Measurements from ENCODE around the gene PRR5. TPM values are rescaled to one million over a fixed set of nuclear protein-coding genes. Genes with fewer than 3 reads are reported as not detected.

The PRR5 gene
- total and polyA plus RNA-seq, 2 donors (not counting 1 experiment from before 2014, with no cell fraction given), result 2.4 to 8.6 TPM

DNA sequence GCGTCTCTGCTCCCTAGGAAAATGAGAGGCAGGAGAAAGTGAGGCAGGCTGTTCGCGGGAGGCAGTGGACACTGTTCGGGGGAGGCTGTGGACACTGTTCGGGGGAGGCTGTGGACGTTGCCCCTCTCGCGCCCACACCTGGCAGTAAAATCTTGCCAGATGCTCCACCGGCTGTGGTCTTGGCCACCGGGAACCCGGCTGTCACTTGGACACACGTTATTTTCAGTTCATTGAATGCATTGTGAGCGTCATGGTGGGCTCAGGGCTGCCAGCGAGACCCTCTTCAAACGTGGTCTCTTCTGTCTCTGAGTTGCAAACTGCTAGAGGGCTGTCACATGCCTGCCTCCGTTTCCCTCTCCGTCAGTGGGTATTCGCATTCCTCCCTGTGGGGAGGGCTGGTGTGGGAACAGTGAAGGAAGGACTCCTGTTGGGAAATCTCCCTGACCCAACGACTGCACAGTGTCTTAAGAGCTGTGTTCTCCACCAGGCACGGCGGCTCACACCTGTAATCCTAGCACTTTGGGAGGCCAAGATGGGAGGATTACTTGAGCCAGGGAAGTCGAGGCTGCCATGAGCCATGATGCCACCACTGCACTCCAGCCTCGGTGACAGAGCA, 1.4 kb downstream of the PRR5 start:
- TF ChIP-seq EZH2 (IDR thresholded peaks at IDR 0.05; ENCODE audit: low read length, missing control alignments), result peak; percentile 77
- TF ChIP-seq, protein P1, sequence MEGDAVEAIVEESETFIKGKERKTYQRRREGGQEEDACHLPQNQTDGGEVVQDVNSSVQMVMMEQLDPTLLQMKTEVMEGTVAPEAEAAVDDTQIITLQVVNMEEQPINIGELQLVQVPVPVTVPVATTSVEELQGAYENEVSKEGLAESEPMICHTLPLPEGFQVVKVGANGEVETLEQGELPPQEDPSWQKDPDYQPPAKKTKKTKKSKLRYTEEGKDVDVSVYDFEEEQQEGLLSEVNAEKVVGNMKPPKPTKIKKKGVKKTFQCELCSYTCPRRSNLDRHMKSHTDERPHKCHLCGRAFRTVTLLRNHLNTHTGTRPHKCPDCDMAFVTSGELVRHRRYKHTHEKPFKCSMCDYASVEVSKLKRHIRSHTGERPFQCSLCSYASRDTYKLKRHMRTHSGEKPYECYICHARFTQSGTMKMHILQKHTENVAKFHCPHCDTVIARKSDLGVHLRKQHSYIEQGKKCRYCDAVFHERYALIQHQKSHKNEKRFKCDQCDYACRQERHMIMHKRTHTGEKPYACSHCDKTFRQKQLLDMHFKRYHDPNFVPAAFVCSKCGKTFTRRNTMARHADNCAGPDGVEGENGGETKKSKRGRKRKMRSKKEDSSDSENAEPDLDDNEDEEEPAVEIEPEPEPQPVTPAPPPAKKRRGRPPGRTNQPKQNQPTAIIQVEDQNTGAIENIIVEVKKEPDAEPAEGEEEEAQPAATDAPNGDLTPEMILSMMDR (conservative IDR thresholded peaks at IDR 0.05 in 1 of 2, IDR thresholded peaks at IDR 0.05 in 1 of 2; ENCODE audit: low read depth in 1 of 2, low read length in 2 of 2), result no peak
- Histone ChIP-seq H3K79me2 (ENCODE audit: control insufficient read depth, insufficient read depth, low read length) (no peaks in the 10 kb centered on the region), H3K9me3 (ENCODE audit: control insufficient read depth, insufficient read depth, low read depth, low read length) (no peaks in the 10 kb centered on the region), H3K4me3 (replicated peaks in 1 of 4; ENCODE audit: control extremely low read depth in 1 of 4, insufficient read depth in 1 of 4, low read depth in 3 of 4, low read length in 4 of 4) (peak overlapping the region in 2 of 4 experiments; percentile 45 to 55), H3K36me3 (ENCODE audit: control insufficient read depth, insufficient read depth, low read length) (no peaks in the 10 kb centered on the region), H3K4me1 (ENCODE audit: control insufficient read depth, extremely low read depth, insufficient read depth, low read length) (peaks cover 8% of the 10 kb centered on the region), H4K20me1 (ENCODE audit: control insufficient read depth, extremely low read depth, insufficient read depth, low read length) (no peaks in the 10 kb centered on the region), H2AFZ (ENCODE audit: low read length) (no peak overlapping the region), H3K27ac (ENCODE audit: insufficient read depth, low read length) (no peak overlapping the region), H3K4me2 (ENCODE audit: extremely low read depth, insufficient read depth, low read length) (no peak overlapping the region), H3K27me3 (ENCODE audit: control insufficient read depth, insufficient read depth, low read length) (peaks cover 15% of the 10 kb centered on the region), H3K9ac (ENCODE audit: insufficient read depth, low read length) (no peak overlapping the region)
- DNase-seq (ENCODE audit: low read depth in 2 of 2), result no peak

DNA sequence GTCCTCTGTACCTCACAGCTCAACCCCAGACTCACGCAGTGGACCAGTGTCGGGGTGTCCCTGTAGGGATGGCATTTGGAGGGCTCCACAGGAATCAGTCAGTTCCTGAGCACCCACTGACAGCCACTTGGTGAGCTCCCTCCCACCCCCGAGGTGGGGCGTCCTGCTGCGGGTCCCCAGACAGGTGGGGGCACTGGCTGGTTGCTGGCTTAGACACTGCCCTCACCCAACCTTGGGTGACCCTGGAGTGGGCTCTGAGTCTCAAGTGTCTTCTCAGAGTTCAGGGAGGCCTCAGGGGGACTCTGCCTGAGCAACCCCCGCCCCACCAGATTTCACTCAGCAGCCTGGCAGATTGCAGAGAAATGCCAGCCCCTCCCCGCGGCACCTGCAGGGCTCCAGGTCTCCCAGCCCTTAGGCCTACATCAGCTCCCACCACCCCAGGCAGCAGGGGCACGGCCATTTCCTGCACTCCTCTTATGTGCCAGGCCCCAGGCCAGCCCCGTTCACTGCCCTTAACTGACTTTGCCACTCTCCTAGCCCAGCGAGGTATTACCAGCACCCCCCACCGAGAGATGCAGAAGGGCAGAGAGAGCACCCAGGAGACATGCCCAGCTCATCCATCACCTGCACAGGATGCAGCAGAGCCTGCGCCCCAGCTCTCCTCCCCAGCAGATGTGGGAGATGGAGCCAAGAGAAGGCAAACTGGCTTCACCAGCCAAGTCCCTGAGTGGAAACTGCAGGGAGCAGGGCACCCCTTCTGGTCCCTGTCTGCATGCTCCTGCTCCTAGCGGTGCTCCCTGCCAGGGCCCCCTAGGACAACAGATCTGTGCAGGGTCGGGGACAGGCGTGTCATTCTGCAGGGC, 2.4 kb downstream of the PRR5 start:
- peak; percentile 31 for TF ChIP-seq EZH2 (IDR thresholded peaks at IDR 0.05; ENCODE audit: low read length, missing control alignments)
- TF ChIP-seq, protein P1 (conservative IDR thresholded peaks at IDR 0.05 in 1 of 2, IDR thresholded peaks at IDR 0.05 in 1 of 2; ENCODE audit: low read depth in 1 of 2, low read length in 2 of 2), result no peak
- H3K9ac ChIP-seq (ENCODE audit: insufficient read depth, low read length), result no peak overlapping the region
- H3K27me3 ChIP-seq (ENCODE audit: control insufficient read depth, insufficient read depth, low read length), result peaks cover 15% of the 10 kb centered on the region
- no peak overlapping the region for H3K27ac ChIP-seq (ENCODE audit: insufficient read depth, low read length)
- H3K4me1 ChIP-seq (ENCODE audit: control insufficient read depth, extremely low read depth, insufficient read depth, low read length), result peaks cover 3% of the 10 kb centered on the region
- no peaks in the 10 kb centered on the region for H3K9me3 ChIP-seq (ENCODE audit: control insufficient read depth, insufficient read depth, low read depth, low read length)
- H3K4me2 ChIP-seq (ENCODE audit: extremely low read depth, insufficient read depth, low read length), result no peak overlapping the region
- H3K4me3 ChIP-seq (replicated peaks in 1 of 4; ENCODE audit: control extremely low read depth in 1 of 4, insufficient read depth in 1 of 4, low read depth in 3 of 4, low read length in 4 of 4), result no peak overlapping the region
- H3K36me3 ChIP-seq (ENCODE audit: control insufficient read depth, insufficient read depth, low read length), result no peaks in the 10 kb centered on the region
- no peaks in the 10 kb centered on the region for H3K79me2 ChIP-seq (ENCODE audit: control insufficient read depth, insufficient read depth, low read length)
- H4K20me1 ChIP-seq (ENCODE audit: control insufficient read depth, extremely low read depth, insufficient read depth, low read length), result no peaks in the 10 kb centered on the region
- H2AFZ ChIP-seq (ENCODE audit: low read length), result no peak overlapping the region
- no peak for DNase-seq (ENCODE audit: low read depth in 2 of 2)

DNA sequence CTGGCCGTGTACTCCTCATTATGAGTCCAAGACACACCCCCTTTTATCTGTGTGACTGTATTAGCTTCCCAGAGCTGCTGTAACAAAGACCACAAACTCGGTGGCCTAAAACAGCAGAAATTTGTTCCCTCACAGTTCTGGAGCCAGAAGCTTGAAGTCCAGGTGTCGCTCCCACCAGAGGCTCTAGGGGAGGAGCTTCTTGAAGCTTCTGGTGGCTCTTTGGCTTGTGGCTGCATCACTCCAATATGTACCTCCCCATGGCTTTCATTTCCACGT, 3.0 kb downstream of the PRR5 start:
- Histone ChIP-seq H3K9ac (ENCODE audit: insufficient read depth, low read length) (no peak overlapping the region), H4K20me1 (ENCODE audit: control insufficient read depth, extremely low read depth, insufficient read depth, low read length) (no peaks in the 10 kb centered on the region), H3K9me3 (ENCODE audit: control insufficient read depth, insufficient read depth, low read depth, low read length) (no peaks in the 10 kb centered on the region), H3K4me2 (ENCODE audit: extremely low read depth, insufficient read depth, low read length) (no peak overlapping the region), H3K79me2 (ENCODE audit: control insufficient read depth, insufficient read depth, low read length) (no peaks in the 10 kb centered on the region), H3K27me3 (ENCODE audit: control insufficient read depth, insufficient read depth, low read length) (peaks cover 15% of the 10 kb centered on the region), H3K4me3 (replicated peaks in 1 of 4; ENCODE audit: control extremely low read depth in 1 of 4, insufficient read depth in 1 of 4, low read depth in 3 of 4, low read length in 4 of 4) (no peak overlapping the region), H3K27ac (ENCODE audit: insufficient read depth, low read length) (no peak overlapping the region), H3K4me1 (ENCODE audit: control insufficient read depth, extremely low read depth, insufficient read depth, low read length) (no peaks in the 10 kb centered on the region), H3K36me3 (ENCODE audit: control insufficient read depth, insufficient read depth, low read length) (no peaks in the 10 kb centered on the region), H2AFZ (ENCODE audit: low read length) (no peak overlapping the region)
- DNase-seq (ENCODE audit: low read depth in 2 of 2), result no peak
- TF ChIP-seq EZH2 (IDR thresholded peaks at IDR 0.05; ENCODE audit: low read length, missing control alignments), result no peak
